Gastroesophageal sphincter (tissue), 3 donors: Measurements from ENCODE around the gene ATG4A.

Source experiments
- EP300 ChIP-seq: sonication (generic); formaldehyde crosslinking; IDR thresholded peaks from one replicate; pipeline ENCODE4 v1.6.1; 2017; ENCODE audit warnings: antibody characterized with exemption, mild to moderate bottlenecking
- POLR2A ChIP-seq, 2 donors: fragments of 450-650 bp; IDR thresholded peaks; one replicate each; pipeline ENCODE4 v1.6.1; 2017; ENCODE audit warnings: antibody characterized with exemption in 2 of 2, mild to moderate bottlenecking in 2 of 2, moderate library complexity in 1 of 2
- POLR2AphosphoS5 ChIP-seq: sonication (generic); formaldehyde crosslinking; IDR thresholded peaks from one replicate; pipeline ENCODE4 v1.6.1; 2017; ENCODE audit warnings: antibody characterized with exemption
- TF ChIP-seq, protein P1 (sequence below), 4 experiments: fragments of 200-600 bp in 2 of 4; fragments of 450-650 bp in 2 of 4; sonication (generic) in 1 of 4; IDR thresholded peaks; one replicate each; pipeline ENCODE4 v1.5.1; 2017 to 2019; ENCODE audit warnings: antibody characterized with exemption in 4 of 4, mild to moderate bottlenecking in 2 of 4, moderate library complexity in 2 of 4

- TF ChIP-seq POLR2A (IDR thresholded peaks at IDR 0.05): no peak
- TF ChIP-seq, protein P1, sequence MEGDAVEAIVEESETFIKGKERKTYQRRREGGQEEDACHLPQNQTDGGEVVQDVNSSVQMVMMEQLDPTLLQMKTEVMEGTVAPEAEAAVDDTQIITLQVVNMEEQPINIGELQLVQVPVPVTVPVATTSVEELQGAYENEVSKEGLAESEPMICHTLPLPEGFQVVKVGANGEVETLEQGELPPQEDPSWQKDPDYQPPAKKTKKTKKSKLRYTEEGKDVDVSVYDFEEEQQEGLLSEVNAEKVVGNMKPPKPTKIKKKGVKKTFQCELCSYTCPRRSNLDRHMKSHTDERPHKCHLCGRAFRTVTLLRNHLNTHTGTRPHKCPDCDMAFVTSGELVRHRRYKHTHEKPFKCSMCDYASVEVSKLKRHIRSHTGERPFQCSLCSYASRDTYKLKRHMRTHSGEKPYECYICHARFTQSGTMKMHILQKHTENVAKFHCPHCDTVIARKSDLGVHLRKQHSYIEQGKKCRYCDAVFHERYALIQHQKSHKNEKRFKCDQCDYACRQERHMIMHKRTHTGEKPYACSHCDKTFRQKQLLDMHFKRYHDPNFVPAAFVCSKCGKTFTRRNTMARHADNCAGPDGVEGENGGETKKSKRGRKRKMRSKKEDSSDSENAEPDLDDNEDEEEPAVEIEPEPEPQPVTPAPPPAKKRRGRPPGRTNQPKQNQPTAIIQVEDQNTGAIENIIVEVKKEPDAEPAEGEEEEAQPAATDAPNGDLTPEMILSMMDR (IDR thresholded peaks at IDR 0.05): no peak
- TF ChIP-seq EP300: no peak
- no peak for TF ChIP-seq POLR2AphosphoS5
Measured at GRCh38 chrX:108090491-108091263, 901 bp upstream of the ATG4A start.
